Thyroid gland (tissue), 4 donors: Measurements from ENCODE around the gene TIGD4. TPM values are rescaled to one million over a fixed set of nuclear protein-coding genes. Genes with fewer than 3 reads are reported as not detected.

Experiments used
- DNase-seq, 2 donors: peaks; one replicate each; pipeline ENCODE4 v3.0.0-alpha.2; 2019
- H3K27ac ChIP-seq, 3 donors: fragments of 200-600 bp; sonication (generic); 1 replicate in 2 of 3; 2 replicates in 1 of 3; pipeline ENCODE4 v1.5.1; 2016 to 2019; ENCODE audit warnings: mild to moderate bottlenecking in 1 of 3, moderate library complexity in 1 of 3
- H3K27me3 ChIP-seq: fragments of 200-600 bp; sonication (generic); one replicate; pipeline ENCODE4 v1.5.1; 2019
- H3K36me3 ChIP-seq, 2 donors: fragments of 200-600 bp; sonication (generic); one replicate each; pipeline ENCODE4 v1.5.1; 2016 to 2019
- H3K4me1 ChIP-seq, 2 donors: fragments of 200-600 bp; sonication (generic); one replicate each; pipeline ENCODE4 v1.5.1; 2017 to 2019
- H3K4me3 ChIP-seq, 3 donors: fragments of 200-600 bp; sonication (generic); replicated peaks in 1 of 3; 1 replicate in 2 of 3; 2 replicates in 1 of 3; pipeline ENCODE4 v1.5.1; 2016; ENCODE audit warnings: mild to moderate bottlenecking in 1 of 3
- H3K9me3 ChIP-seq: fragments of 200-600 bp; sonication (generic); one replicate; pipeline ENCODE4 v1.5.1; 2017
- POLR2A ChIP-seq, 2 donors: fragments of 450-650 bp; IDR thresholded peaks; one replicate each; pipeline ENCODE4 v1.6.1; 2017; ENCODE audit warnings: antibody characterized with exemption in 2 of 2, mild to moderate bottlenecking in 2 of 2, moderate library complexity in 1 of 2
- WGBS, 2 donors: methylation state at CpG; one replicate each; pipeline ENCODE4 v1.1.5; 2017; 5-methylcytosine and 5-hydroxymethylcytosine counted together
- intact Hi-C: fragments of 100-400 bp; cut with DNase I; formaldehyde crosslinking; loops from one replicate; pipeline ENCODE4 v1.15.1; 2023
- total RNA-seq, 4 donors: library from RNA; depleted of rRNA; stranded (reverse); fragments of >200 nt; gene quantifications; one replicate each; pipeline ENCODE4 v1.2.3, GENCODE V29; 2016
- TF ChIP-seq, protein P1 (sequence below), 6 experiments: fragments of 200-600 bp in 3 of 6; fragments of 450-650 bp in 3 of 6; sonication (generic) in 3 of 6; IDR thresholded peaks; one replicate each; pipeline ENCODE4 v1.5.1; 2016 to 2019; ENCODE audit warnings: antibody characterized with exemption in 6 of 6, mild to moderate bottlenecking in 2 of 6, inconsistent platforms in 1 of 6, moderate library complexity in 1 of 6

TIGD4 gene
- total RNA-seq, 4 donors from 2014 or later, result 0.67 to 2.4 (median 1.8) TPM

DNA sequence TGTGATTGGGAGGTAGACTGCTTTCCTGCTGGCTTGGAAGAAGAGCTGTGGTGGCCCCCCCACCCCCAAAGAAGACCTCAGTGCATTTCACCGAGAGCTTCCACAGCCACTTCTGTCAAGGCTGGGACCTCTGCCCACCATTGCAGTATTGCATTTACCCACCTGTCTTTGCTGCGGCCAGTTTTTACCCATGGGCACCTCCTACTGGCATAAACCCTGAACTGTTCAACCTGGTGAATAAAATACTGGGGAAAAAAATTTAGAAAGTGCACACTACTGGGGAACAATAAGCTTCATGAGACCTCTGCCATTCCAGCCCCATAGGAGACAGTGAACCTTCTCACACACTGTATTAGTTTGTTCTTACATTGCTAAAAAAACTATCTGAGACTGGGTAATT, 40.5 kb upstream of the TIGD4 start:
- Histone ChIP-seq H3K27me3 (no peaks in the 10 kb centered on the region), H3K4me3 (no peak overlapping the region), H3K4me1 (peaks cover 0 to 5% of the 10 kb centered on the region in 2 donors), H3K27ac (no peak overlapping the region), H3K9me3 (no peaks in the 10 kb centered on the region), H3K36me3 (no peaks in the 10 kb centered on the region)
- TF ChIP-seq POLR2A (IDR thresholded peaks at IDR 0.05), result no peak
- 94 to 98% methylated on average over 2 of the region's 2 CpGs for WGBS, 2 donors
- intact Hi-C loops, result no loop called here
- no peak for DNase-seq

DNA sequence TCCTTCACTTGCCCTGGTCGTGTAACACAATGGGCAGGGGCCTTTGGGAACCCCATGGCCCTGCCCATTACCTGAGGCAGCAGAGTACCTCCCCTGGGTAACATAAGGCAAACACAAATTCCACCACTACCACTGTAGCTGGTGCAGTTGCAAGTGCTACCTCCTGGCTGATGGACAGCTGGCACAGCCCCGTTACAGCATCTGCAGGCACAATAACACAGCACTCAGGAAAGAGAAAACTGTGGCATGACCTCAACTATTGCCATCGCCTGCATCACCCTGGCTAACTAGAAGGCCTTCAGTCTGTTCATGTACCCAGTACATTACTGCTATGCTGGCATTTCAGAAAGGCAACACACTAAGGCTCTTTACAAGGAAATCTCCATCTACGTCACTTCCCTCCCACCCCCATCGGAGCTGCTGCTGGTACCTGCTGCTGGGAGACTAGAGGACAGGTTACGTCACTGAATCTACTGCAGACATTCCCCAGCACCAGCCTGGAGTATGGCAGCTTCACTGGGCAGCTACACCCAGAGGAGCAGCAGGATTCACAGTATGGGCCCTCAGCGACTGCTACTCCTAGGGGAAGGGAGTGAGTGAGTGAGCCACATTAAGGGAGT, 39.6 kb upstream of the TIGD4 start:
- WGBS, 2 donors, result 89 to 95% methylated on average over 5 to 7 of the region's 7 CpGs
- Histone ChIP-seq H3K27ac (no peak overlapping the region), H3K36me3 (no peaks in the 10 kb centered on the region), H3K4me3 (no peak overlapping the region), H3K4me1 (peaks cover 0 to 5% of the 10 kb centered on the region in 2 donors), H3K27me3 (no peaks in the 10 kb centered on the region), H3K9me3 (no peaks in the 10 kb centered on the region)
- TF ChIP-seq, protein P1, sequence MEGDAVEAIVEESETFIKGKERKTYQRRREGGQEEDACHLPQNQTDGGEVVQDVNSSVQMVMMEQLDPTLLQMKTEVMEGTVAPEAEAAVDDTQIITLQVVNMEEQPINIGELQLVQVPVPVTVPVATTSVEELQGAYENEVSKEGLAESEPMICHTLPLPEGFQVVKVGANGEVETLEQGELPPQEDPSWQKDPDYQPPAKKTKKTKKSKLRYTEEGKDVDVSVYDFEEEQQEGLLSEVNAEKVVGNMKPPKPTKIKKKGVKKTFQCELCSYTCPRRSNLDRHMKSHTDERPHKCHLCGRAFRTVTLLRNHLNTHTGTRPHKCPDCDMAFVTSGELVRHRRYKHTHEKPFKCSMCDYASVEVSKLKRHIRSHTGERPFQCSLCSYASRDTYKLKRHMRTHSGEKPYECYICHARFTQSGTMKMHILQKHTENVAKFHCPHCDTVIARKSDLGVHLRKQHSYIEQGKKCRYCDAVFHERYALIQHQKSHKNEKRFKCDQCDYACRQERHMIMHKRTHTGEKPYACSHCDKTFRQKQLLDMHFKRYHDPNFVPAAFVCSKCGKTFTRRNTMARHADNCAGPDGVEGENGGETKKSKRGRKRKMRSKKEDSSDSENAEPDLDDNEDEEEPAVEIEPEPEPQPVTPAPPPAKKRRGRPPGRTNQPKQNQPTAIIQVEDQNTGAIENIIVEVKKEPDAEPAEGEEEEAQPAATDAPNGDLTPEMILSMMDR (IDR thresholded peaks at IDR 0.05), result no peak
- DNase-seq, result no peak
- intact Hi-C loops, result no loop called here

DNA sequence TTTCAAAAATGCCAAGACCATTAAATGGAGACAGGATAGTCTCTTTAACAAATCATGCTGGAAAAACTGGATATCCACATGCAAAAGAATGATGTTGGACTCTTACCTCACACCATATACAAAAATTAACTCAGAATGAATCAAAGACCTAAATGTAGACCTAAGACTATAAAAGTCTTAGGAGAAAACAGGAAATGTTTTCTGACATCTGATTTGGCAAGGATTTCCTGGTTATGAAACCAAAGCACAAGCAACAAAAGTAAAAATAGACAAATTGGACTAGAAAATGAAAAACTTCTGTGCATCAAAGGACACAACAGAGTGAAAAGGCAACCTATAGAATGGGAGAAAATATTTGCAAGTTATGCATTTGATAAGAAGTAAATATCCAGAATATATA, 37.8 kb upstream of the TIGD4 start:
- intact Hi-C loops, result no loop called here
- H3K9me3 ChIP-seq, result no peaks in the 10 kb centered on the region
- no peaks in the 10 kb centered on the region for H3K36me3 ChIP-seq
- TF ChIP-seq, protein P1 (IDR thresholded peaks at IDR 0.05), result no peak
- no peak for TF ChIP-seq POLR2A (IDR thresholded peaks at IDR 0.05)
- H3K4me3 ChIP-seq, result no peak overlapping the region
- H3K4me1 ChIP-seq, result peaks cover 0 to 4% of the 10 kb centered on the region in 2 donors
- no peak overlapping the region for H3K27ac ChIP-seq
- DNase-seq, result no peak
- no peaks in the 10 kb centered on the region for H3K27me3 ChIP-seq

DNA sequence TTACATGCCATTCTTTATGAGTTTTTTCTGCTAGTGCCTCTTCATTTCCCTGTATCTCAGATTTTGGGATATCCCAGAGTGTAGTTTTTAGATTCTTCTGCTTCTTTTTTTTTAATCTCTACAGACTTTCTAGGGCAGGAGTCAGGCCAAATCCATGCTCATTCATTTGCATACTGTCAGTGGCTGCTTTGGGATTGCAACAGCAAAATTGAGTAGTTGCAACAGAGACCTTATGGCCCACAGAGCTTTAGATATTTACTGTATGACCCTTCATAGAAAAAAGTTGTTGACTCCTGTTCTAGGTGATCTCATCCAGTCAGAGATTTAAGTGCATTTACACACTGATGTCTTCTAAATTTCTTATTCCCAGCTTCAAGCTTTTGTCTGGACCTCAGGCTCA, 35.5 kb upstream of the TIGD4 start:
- no peaks in the 10 kb centered on the region for H3K36me3 ChIP-seq
- no peak for TF ChIP-seq POLR2A (IDR thresholded peaks at IDR 0.05)
- TF ChIP-seq, protein P1 (IDR thresholded peaks at IDR 0.05), result no peak
- H3K27ac ChIP-seq, result no peak overlapping the region
- no peak overlapping the region for H3K4me3 ChIP-seq
- no peaks in the 10 kb centered on the region for H3K27me3 ChIP-seq
- H3K4me1 ChIP-seq, result no peaks in the 10 kb centered on the region
- DNase-seq, result no peak
- intact Hi-C loops, result no loop called here
- no peaks in the 10 kb centered on the region for H3K9me3 ChIP-seq

DNA sequence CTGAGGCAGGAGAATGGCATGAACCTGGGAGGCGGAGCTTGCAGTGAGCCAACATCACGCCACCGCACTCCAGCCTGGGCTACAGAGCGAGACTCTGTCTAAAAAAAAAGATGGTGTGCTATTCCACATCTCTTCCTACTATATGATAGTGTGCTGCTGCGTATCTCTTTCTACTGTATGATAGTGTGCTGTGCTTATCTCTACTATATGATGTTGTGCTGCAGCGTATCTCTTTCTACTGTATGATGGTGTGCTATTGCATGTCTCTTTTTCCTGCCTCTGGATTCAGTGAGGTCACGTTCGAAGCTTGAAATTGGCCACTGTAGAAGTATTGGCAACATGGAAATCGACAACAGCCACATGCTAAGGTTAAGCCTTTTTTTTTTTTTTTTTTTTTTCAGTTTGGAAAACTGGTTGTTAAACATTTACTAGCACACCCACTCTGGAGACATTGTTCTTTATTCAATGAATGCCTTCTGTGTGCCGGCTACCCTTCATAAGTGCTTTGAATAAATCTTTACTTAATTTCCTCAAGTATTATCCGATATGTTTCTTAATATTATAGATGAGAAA, 31.3 kb upstream of the TIGD4 start:
- no peaks in the 10 kb centered on the region for H3K4me1 ChIP-seq
- H3K36me3 ChIP-seq, result no peaks in the 10 kb centered on the region
- intact Hi-C loops, result no loop called here
- 86 to 91% methylated on average over 11 of the region's 11 CpGs for WGBS, 2 donors
- no peaks in the 10 kb centered on the region for H3K9me3 ChIP-seq
- H3K27ac ChIP-seq, result no peak overlapping the region
- no peaks in the 10 kb centered on the region for H3K27me3 ChIP-seq
- no peak for DNase-seq
- H3K4me3 ChIP-seq, result no peak overlapping the region
- TF ChIP-seq, protein P1 (IDR thresholded peaks at IDR 0.05), result no peak
- TF ChIP-seq POLR2A (IDR thresholded peaks at IDR 0.05), result no peak
